ENCODE measurements around the gene TDRD10. TPM values are rescaled to one million over a fixed set of nuclear protein-coding genes. Genes with fewer than 3 reads are reported as not detected.

The TDRD10 gene
- total and polyA plus RNA-seq, 2 experiments from 2014 or later = 0.29 TPM; not detected in 1

DNA sequence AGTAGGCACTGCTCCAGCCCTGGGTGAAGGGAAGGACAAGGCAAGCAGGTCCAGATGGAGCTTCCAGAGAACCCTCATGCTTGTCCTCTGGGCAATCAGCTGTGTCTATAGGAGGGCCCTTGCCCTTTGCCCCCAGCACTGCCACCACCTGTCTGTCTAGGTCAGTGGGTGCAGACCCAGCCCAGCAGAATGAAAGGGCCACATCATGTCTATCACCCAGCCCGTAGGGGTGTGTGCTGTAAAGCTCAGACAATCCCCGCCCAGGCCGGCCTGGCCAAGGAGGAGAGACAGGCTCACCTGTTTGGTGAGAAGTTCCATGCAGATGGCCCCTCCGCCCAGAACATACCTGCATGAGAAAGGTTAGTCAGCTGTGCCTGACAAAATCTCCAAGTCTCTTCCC, 49.5 kb downstream of the TDRD10 start:
- H3K4me1 ChIP-seq (ENCODE audit: insufficient read depth) = peaks cover 4% of the 10 kb centered on the region; the same call in 1 of the 2 replicates
- H3K27ac ChIP-seq (ENCODE audit: low read depth) = no peak overlapping the region
- Mint-ChIP-seq H3K36me3 (ENCODE audit: low read depth) (peaks cover 75% of the 10 kb centered on the region), H3K9me3 (no peaks in the 10 kb centered on the region), H3K4me1 (peaks cover 10% of the 10 kb centered on the region; the same call in 2 of the 3 replicates), H3K4me3 (no peak overlapping the region), H3K27me3 (ENCODE audit: insufficient read depth, low read depth, poor library complexity) (no peaks in the 10 kb centered on the region), H3K27ac (no peak overlapping the region)
- H3F3A ChIP-seq (replicated peaks; ENCODE audit: low read depth) = 0 out of 2 replicates have a peak, but pooled peaks cover 11% of the 10 kb centered on the region
- peaks cover 42% of the 10 kb centered on the region for H4K20me1 ChIP-seq (replicated peaks; ENCODE audit: insufficient read depth)
- H3K4me2 ChIP-seq = no peak overlapping the region
- ATAC-seq = no peak
- H3K36me3 ChIP-seq (ENCODE audit: insufficient read depth) = peaks cover 58% of the 10 kb centered on the region
- no peak overlapping the region for H2AFZ ChIP-seq
- no peaks in the 10 kb centered on the region for H3K9me2 ChIP-seq (ENCODE audit: insufficient read depth)
- no peak for TF ChIP-seq CREB1 (CRISPR knock-in tag; IDR thresholded peaks at IDR 0.05; ENCODE audit: low read depth)
- no peak for TF ChIP-seq POLR2AphosphoS5 (IDR thresholded peaks at IDR 0.05; ENCODE audit: low read depth)
- TF ChIP-seq NANOG (IDR thresholded peaks at IDR 0.05; ENCODE audit: borderline replicate concordance) = no peak
- TF ChIP-seq, protein P1, sequence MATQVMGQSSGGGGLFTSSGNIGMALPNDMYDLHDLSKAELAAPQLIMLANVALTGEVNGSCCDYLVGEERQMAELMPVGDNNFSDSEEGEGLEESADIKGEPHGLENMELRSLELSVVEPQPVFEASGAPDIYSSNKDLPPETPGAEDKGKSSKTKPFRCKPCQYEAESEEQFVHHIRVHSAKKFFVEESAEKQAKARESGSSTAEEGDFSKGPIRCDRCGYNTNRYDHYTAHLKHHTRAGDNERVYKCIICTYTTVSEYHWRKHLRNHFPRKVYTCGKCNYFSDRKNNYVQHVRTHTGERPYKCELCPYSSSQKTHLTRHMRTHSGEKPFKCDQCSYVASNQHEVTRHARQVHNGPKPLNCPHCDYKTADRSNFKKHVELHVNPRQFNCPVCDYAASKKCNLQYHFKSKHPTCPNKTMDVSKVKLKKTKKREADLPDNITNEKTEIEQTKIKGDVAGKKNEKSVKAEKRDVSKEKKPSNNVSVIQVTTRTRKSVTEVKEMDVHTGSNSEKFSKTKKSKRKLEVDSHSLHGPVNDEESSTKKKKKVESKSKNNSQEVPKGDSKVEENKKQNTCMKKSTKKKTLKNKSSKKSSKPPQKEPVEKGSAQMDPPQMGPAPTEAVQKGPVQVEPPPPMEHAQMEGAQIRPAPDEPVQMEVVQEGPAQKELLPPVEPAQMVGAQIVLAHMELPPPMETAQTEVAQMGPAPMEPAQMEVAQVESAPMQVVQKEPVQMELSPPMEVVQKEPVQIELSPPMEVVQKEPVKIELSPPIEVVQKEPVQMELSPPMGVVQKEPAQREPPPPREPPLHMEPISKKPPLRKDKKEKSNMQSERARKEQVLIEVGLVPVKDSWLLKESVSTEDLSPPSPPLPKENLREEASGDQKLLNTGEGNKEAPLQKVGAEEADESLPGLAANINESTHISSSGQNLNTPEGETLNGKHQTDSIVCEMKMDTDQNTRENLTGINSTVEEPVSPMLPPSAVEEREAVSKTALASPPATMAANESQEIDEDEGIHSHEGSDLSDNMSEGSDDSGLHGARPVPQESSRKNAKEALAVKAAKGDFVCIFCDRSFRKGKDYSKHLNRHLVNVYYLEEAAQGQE (IDR thresholded peaks at IDR 0.05; ENCODE audit: unreplicated experiment) = no peak
- no peaks in the 10 kb centered on the region for H3K27me3 ChIP-seq (ENCODE audit: insufficient read depth)
- H3K4me3 ChIP-seq = no peak overlapping the region
- H3K79me2 ChIP-seq (replicated peaks; ENCODE audit: insufficient read depth) = peaks cover 10% of the 10 kb centered on the region
- no peak for DNase-seq (ENCODE audit: low spot score)

DNA sequence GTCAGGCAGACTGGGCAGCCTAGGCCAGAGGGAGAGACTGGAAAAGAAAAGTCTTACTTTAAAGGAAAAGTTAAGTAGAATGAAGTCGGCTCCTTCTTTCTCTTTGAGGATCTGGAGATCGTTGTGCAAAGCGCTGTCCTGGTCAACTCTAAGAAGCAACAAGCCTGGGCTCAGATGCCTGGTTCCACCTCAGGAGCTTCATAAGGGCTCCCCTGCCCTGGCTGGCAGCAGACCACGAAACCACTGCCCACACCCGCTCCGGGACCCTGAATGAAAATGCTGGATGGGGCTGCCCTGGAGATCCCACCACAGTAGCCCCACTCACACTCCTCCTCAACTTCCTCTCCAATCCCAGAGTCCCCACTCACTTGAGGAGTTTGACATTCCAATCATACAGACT, 50.0 kb downstream of the TDRD10 start:
- ATAC-seq (no peak), DNase-seq (ENCODE audit: low spot score) (no peak)
- Histone ChIP-seq H3K4me1 (ENCODE audit: insufficient read depth) (peaks cover 9% of the 10 kb centered on the region), H4K20me1 (replicated peaks; ENCODE audit: insufficient read depth) (peaks cover 45% of the 10 kb centered on the region), H3K27me3 (ENCODE audit: insufficient read depth) (no peaks in the 10 kb centered on the region), H3K9me2 (ENCODE audit: insufficient read depth) (no peaks in the 10 kb centered on the region), H3K36me3 (ENCODE audit: insufficient read depth) (peaks cover 58% of the 10 kb centered on the region), H2AFZ (no peak overlapping the region), H3K4me2 (no peak overlapping the region), H3K4me3 (no peak overlapping the region), H3K27ac (ENCODE audit: low read depth) (no peak overlapping the region), H3K79me2 (replicated peaks; ENCODE audit: insufficient read depth) (peaks cover 15% of the 10 kb centered on the region), H3F3A (replicated peaks; ENCODE audit: low read depth) (peaks cover 7% of the 10 kb centered on the region; the same call in 1 of the 2 replicates)
- Mint-ChIP-seq H3K9me3 (no peaks in the 10 kb centered on the region), H3K27ac (no peak overlapping the region), H3K4me3 (no peak overlapping the region), H3K4me1 (peaks cover 13% of the 10 kb centered on the region; the same call in 2 of the 3 replicates), H3K36me3 (ENCODE audit: low read depth) (peaks cover 76% of the 10 kb centered on the region), H3K27me3 (ENCODE audit: insufficient read depth, low read depth, poor library complexity) (no peaks in the 10 kb centered on the region)
- no peak for TF ChIP-seq EZH2 (IDR thresholded peaks at IDR 0.05; ENCODE audit: low read depth, unreplicated experiment)
- TF ChIP-seq, protein P1 (IDR thresholded peaks at IDR 0.05; ENCODE audit: unreplicated experiment) = no peak
- no peak for TF ChIP-seq STAT1 (IDR thresholded peaks at IDR 0.05; ENCODE audit: unreplicated experiment)
- TF ChIP-seq NANOG (IDR thresholded peaks at IDR 0.05; ENCODE audit: borderline replicate concordance) = no peak
- no peak for TF ChIP-seq ZNF114 (CRISPR knock-in tag; IDR thresholded peaks at IDR 0.05)
- TF ChIP-seq, protein P2, sequence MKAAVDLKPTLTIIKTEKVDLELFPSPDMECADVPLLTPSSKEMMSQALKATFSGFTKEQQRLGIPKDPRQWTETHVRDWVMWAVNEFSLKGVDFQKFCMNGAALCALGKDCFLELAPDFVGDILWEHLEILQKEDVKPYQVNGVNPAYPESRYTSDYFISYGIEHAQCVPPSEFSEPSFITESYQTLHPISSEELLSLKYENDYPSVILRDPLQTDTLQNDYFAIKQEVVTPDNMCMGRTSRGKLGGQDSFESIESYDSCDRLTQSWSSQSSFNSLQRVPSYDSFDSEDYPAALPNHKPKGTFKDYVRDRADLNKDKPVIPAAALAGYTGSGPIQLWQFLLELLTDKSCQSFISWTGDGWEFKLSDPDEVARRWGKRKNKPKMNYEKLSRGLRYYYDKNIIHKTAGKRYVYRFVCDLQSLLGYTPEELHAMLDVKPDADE (IDR thresholded peaks at IDR 0.05) = no peak
- no peak for TF ChIP-seq CREB1 (CRISPR knock-in tag; IDR thresholded peaks at IDR 0.05; ENCODE audit: low read depth)
- no peak for TF ChIP-seq JUNB (IDR thresholded peaks at IDR 0.05; ENCODE audit: unreplicated experiment)
- TF ChIP-seq EZH2phosphoT487 (IDR thresholded peaks at IDR 0.05; ENCODE audit: unreplicated experiment) = no peak

Data from GM23338 (cell line).